HT1080 (cell line): ENCODE data around the gene ACER3. TPM values are rescaled to one million over a fixed set of nuclear protein-coding genes. Genes with fewer than 3 reads are reported as not detected.
"Not testable (repeated sequence)": the region's sequence is repeated elsewhere in the genome, so short reads cannot be mapped to it uniquely, and the experiment has no call there.

Source experiments
- DNase-seq: peaks from one replicate; pipeline ENCODE4 v3.0.0-alpha.2; 2015; ENCODE audit warnings: low read depth
- total RNA-seq: library from RNA; depleted of rRNA; stranded (reverse); fragments of >200 nt; shearing (Covaris generic); gene quantifications from 2 replicates; pipeline ENCODE4 v1.2.3, GENCODE V29; 2014

ACER3 gene
- total RNA-seq, 1 experiment from 2014 or later, result 15.0 TPM

DNA sequence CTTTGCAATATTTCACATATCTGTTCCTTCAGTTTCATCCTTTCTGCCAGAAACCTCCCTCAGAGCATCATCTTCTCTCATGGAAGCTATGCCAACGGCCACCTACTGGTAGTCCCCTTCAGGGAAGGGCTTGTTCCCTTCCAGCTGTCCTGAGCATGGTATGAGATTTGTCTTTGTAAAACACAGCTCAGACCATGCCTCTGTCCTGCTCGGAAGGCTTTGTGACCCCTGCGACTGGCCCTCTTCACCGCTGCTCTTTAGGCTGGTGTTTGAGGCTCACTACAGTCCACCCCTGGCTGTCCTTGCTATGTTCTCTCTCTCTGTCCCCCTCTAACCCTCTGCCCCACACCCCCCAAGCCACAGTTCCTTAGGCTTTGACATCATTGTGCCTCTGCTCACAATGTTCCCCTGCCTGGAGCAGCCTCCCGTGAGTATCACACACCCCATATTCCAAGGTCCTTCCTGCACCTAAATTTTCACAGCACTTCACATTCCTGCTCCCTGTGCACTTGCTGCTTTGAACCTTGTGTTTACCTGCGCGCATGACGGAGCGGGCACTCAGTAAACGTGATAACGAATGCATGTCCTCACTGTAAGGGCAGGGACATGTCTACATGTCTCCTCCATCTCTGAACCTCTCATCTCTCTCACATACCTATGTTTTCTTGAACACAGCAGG, 24.0 kb upstream of the ACER3 start:
- no peak for DNase-seq

DNA sequence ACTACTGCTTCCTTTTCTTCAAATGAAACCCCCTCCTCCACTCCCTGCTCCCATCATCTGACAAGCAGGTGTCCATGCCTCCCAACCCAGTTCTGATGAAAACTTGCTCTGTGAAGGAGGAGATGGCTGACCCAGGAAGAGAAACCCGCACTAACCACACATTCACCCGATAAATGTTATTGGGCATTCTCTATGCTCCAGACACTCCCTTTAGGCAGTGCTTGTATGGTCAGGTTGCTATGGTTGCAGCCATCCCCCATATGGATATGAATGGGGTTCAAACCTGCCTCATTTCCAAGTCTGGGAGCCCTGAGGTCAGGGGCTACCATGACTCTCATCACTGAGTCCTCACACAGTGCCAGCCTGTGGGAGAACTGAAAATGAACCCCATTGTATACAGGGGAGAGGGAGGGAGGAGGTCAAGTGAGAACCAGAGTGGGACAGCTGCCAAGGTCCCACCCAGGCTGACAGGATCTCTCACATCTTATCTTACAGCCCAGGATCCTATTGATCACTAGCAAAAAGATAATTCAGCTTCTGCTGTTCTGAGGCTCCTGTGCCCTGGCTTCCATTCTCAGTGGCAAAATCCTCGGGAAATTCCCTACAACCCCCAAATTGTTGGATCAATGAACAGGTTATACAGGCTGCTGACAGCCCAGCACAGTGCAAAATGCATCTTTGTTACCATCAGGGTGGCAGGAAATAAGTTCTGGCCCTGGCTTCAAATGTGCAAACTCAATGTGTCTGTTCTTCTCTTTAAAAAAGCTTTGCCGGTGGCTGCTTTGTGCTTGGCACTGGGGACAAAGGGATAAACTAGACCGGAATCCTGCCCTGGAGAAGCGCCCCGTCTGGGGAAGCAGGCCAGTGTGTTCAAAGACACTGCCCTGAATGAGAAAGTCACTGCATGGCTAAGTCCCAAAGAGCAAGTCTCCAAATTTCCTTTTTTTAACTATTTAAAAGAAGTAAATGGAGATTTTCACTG, 22.7 kb upstream of the ACER3 start:
- no peak for DNase-seq

DNA sequence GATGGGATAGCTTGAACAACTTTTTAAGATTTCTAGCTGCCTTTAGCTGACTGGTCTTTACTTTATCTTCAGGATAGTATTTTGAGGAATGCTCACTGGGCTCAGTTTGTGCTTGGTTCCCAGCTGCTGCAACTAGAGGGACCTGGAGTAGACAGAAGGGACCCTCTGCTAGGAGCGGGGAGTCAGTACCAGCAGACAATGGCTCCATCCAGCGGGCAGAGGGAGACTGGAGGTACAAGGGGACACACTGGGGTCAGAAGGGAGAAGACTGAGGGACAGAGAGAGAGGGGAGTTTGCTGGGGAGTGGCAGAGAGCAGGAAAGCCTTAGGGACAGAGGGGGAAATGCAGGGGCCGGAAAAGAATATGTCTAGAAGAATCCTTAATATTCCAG, 22.0 kb upstream of the ACER3 start:
- peak; percentile 53 for DNase-seq

DNA sequence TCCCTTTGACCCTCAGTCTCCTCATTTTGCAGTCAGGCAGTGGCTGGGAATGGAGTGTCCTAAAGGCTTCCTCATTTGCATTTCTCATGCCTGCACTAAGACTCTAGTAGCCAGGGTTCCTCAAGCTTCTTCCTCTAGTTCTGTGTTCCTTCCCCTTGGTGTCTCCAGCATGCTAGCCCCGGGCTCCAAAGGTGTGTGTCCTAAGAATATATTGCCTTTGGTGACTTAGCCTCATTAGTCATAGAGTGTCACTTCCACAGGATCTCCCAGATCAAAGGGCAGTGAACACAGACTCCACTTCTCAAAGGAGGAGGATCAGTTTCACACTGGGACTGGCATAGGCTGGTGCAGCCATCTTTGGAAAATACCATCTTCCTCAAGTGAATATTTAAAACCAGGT, 21.4 kb upstream of the ACER3 start:
- peak; percentile 44 for DNase-seq

DNA sequence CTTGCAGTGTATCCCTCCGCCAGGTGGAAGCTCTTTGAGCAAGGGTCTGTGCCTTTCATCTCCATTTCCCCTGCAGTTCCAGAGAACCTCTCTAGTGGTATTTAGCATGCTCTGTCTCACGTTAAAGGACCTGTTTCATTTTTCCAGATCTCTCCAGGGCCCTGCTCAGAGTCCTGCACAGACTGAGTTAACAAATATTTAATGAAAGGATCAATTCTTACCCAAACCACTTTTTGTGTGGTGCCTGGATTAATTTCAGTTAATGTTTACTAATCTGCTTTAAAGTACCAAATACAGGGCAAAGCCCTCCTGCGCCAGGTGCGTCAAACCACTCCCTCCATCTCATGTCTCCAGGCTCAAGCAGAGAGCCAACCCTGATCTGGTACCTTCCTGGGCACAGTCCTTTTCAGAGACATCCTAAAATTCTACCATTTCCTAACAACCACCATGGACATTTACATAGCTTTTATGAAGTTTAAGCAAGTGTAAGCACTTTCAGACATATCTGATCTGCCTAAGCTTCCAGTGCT, 18.7 kb upstream of the ACER3 start:
- no peak for DNase-seq

DNA sequence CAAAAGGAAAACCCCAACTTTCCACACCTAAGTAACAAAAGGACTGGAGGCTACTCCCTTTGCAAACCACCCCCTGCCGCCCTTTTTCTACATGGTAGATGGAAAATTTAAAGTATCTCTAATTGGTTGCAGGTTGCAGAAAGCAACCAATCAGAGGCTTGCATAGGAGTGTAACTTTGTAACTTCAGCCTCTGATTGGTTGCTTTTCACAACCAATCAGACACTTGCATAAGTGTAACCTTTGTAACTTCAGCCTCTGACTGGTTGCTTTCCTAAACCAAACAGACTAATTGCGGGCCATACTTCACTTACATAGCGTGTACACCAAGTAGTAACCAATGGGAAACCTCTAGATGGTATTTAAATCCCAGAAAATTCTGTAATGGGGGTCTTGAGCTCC, 16.8 kb upstream of the ACER3 start:
- DNase-seq, result no peak

DNA sequence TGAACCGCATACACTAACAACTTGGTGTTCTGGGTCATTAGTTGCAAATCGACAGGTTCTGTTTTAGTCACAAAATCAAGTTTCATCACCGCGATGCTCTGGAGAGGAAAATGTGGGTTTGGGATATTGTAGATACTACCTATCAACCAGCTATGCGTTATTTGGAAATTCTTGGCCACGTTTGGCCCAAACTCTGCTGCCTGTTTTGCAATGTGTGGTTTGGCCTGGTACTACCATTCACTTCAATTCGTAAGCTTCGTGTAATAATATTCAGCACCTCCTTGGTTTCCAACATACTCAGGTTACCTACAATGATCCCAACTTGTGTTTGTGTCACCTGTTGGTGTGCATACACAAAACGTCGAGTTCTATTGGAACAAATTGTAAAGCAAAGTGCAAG, 16.2 kb upstream of the ACER3 start:
- no peak for DNase-seq

DNA sequence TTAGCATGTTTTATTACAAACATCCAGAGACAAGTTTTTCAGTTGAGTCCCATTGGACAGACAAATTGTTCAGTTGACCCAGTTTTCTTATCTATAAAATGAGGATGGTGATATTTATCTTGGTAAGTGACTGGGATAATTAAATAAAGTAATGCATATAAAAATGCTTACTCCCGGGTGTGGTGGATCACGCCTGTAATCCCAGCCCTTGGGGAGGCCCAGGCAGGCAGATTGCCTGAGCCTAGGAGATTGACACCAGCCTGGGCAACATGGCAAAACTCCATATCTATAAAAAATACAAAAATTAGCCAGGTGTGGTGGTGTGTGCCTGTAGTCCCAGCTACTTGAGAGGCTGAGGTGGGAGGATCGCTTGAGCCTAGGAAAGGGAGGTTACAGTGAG, 15.6 kb upstream of the ACER3 start:
- DNase-seq, result no peak

DNA sequence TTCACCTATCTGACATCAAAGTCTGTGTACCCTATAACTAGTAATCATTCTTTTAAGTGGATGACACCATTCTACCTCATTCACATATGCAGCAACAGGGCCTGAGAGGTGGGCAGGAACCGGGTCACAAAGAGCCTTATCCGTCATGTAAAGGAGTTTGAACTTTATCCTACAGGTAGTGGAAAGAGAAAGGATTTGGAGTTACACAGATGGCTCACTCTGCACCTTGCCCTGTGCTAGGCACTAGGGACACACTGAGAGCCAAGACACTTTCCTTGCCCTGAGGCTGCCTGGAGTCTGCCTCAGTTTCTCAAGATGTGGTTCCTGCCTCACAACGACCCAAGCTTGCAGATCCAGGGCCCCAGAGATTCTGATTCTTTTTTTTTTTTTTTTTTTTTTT, 14.3 kb upstream of the ACER3 start:
- DNase-seq, result no peak

DNA sequence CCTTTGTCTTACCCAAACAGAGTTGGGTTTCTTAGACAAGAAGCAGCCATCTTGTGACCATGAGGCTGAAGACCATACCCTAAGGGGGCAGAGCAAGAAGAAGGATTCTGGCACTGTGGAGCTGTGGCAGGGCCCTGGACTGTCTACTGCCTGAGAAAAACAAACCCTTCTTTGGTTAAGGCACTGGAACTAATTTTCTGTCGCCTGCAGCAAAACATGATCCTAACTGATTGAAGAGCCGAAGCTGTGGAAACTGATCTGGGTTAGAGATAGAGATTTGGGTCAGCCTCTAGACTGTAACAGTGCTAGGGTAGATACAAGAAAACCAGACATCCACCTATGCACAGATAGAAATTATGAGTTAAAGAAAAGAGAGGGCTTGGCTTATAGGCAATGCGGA, 11.3 kb upstream of the ACER3 start:
- DNase-seq, result no peak

DNA sequence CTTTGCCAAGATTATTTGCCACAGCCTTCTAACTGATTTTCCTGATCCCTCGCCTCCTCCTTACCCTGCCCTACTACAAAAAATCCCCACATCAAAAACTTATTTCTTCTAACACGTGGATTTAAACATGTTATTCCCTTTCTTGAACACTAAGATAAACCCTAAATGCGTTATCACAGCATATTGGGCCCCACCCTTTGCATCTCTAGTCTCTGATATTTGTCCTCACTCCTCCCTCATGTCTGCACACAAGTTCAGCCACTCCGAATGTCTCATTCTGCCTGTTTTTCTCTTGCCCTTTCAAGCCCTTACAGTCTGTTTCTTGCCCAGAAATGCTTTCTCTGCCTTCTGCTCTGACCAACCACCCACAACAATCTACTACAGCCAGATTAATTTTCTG, 10.6 kb upstream of the ACER3 start:
- no peak for DNase-seq

DNA sequence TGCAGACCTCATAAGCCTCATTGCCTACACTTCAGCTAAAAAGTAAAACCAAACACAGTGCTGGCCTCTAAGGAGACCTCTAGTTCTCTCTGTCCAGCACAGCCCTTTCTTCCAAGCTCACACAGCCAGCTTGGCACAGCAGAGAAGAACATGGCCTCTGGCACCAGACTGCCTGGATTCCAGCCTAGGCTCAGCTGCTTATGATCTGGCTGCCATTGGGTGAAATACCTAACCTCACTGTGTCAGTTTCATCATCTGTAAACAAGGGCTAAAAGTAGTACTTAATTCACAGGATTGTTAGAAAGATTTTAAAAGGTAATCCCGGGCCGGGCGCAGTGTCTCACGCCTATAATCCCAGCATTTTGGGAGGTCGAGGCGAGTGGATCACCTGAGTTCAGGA, 9.9 kb upstream of the ACER3 start:
- no peak for DNase-seq

DNA sequence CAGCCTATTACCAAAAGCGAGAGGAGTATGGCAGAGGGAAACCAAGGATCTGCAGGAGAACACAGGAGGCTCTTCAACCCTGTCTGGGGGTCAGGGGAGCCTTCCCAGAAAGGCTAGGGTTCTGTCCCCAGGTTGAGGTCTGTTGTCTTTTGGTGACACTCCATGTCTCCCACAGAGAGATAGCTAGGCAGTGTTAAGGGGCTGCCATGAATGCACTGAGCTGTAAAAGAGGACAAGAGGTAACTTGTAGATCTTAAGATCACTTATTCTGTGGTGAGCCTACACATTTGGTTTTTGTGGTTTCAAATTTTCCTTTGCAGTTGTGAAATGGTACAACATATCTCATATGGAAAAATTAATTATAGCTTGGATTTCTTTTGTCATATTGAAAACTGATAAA, 6.0 kb upstream of the ACER3 start:
- DNase-seq, result no peak

DNA sequence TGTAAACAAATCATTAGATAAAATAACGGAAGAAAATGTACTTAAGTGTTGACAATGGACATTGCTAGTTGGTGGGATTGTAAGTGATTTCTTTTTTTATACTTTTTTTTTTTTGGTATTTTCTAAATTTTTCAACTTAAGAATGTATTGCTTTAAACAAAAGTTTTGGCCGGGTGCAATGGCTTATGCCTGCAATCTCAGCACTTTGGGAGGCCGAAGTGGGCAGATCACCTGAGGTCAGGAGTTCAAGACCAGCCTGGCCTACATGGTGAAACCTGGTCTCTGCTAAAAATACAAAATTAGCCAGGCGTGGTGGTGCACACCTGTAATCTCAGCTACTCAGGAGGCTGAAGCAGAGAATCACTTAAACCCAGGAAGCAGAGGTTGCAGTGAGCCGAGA, 5.0 kb upstream of the ACER3 start:
- DNase-seq, result not testable (repeated sequence)

DNA sequence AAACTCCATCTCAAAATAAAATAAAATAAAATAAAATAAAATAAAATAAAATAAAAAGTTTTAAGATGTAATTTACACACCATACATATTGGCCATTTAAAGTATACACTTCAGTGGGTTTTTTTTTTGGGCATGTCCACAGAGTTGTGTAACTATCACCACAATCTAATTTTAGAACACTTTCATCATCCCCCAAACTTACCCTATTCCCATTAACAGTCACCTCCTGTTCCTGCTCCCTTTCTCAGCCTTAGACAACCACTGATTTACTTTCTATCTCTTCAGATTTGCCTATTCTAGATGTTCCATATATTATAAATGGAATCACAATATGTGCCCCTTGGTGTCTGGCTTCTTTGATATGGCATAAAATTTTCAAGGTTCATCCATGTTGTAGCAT, 4.6 kb upstream of the ACER3 start:
- DNase-seq, result no peak

DNA sequence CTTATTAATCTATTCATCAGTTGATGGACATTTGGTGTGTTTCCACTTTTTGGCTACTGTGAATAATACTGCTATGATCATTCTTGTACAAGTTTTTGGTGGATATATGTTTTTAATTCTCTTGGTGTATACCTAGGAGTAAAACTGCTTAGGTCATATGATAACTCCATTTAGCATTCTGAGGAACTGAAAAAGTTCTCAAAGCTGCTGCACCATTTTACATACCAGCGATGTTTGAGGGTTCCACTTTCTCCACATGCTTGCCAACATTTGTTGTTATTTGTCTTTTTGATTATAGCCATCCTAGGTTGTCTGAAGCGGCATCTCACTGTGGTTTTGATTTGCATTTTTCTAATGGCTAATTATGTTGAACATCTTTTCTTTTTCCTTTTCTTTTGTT, 4.1 kb upstream of the ACER3 start:
- no peak for DNase-seq

DNA sequence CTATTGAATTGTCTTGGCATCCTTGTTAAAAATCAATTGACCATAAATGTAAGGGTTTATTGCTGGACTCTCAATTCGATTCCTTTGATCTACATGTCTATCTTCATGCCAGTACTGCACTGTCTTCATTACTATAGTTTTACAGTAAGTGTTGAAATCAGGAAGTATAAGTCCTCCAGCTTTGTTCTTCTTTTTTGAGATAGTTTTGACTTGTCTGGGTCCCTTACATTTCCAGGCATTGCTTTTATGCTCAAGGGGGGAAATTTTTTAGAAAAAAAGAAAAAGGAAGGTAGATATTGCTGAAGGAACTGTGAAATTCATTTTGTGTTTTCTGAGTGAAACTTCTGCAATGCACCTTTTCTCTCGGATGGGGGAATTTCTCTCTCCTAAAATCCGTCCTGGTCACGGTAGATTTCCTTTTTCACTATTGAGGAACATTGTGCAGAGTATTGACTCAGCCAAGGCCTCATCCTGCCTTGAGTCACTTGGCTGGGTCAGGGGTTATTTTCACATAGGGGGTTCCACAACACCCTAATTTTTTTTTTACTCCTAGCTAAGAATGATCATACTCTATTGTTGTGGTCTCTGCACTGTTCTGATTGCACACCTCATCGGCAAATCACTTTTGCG, 2.8 kb upstream of the ACER3 start:
- DNase-seq, result no peak

DNA sequence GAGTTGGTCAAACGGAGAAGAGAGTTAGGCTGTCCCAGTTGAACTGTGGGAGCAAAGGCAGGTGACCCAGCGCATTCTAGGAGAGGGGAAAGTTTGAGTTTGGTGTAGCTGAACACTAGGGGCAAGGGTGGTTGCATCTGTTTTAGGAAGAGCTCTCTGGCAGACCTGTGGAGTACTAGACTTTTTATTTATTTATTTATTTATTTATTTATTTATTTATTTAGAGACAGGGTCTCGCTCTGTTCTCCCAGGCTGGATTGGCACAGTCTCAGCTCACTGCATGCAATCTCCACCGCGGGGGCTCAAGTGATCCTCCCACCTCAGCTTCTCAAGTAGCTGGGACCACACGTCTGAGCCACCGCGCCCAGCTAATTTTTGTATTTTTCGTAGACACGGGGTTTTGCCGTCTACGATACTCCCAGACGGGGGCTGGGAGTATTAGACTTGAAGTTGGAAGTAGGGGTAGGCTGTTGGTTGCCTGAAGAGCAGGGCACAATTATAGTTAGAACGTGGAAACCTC, 950 bp upstream of the ACER3 start:
- DNase-seq, result no peak

DNA sequence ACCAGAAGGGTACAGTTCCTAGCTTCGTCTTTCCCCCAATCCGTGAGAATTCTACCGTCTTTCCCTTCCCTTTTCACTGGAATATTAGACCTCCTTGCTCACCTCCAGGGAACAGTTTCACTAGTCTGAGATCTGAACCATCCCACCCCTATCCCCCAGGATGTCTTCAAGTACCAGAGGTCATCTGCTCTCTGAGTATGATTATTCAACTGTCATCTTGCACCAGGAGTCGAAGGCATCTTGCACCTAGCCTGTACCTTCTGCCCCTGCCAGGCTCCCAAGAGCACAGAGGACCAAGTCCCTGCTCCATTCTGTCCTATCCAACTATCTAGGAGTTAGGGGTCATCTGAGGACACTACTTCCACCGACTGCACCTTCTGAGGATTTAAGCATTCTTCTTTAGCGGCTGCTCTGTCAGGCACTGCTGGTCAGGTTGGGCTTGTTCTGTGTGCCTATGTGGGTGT, 804 bp downstream of the ACER3 start:
- DNase-seq, result no peak

DNA sequence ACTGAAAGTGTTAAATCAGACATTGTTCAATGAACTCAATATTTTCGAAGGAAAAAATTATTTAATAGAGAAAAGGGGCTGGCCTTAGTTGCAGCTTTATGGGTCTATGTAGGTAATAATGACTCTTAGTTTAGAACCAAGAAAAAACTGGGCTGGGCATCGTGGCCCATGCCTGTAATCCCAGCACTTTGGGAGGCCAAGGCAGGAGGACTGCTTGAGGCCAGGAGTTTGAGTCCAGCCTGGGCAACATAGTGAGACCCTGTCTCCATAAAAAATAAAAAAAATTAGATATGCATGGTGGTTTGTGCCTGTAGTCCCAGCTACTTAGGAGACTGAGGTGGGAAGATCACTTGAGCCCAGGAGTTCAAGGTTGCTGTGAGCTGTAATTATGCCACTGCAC, 2.1 kb downstream of the ACER3 start:
- not testable (repeated sequence) for DNase-seq

DNA sequence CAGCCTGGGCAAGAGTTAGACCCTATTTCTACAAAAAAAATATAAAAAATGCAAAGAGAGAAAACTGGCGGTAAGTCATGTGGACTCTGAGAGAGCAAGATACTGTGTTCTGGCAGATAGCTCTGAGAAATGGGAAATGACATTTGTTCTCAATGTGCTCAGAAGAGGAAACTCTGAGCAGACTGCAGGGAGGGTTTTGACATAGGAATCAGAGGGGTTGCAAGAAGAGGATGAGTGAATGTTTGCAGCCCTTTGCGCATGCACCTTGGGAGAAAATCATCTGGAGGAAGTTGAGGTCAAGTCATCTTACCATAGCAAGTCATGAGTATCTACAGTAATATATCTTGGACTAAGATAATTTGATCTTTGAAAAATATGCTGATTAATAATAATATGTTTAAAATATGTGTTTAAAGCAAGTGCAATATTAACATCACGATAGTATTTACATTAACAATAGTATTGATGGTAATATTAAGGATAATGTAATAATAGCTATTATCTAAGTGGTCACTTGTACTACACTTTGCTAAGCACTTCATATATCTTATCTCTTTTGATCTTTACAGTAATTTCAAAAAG, 2.6 kb downstream of the ACER3 start:
- no peak for DNase-seq
